IMR-90 (cell line): ENCODE data around the gene CASP7. TPM values are rescaled to one million over a fixed set of nuclear protein-coding genes. Genes with fewer than 3 reads are reported as not detected.

Source experiments
- ATAC-seq: fragments of 200-7000 bp; cut with Tn5 transposase; 2 replicates; pipeline ENCODE4 v1.9.1; 2020; ENCODE audit warnings: low read depth, mild to moderate bottlenecking, moderate library complexity
- BruUV-seq: library from RNA; stranded (reverse); fragments of 400-500 nt; replicated peaks from 2 replicates; lab custom pipeline; 2021; lab: Mats Ljungman, UMichigan
- CTCF ChIA-PET: fragments of 300-600 bp; formaldehyde crosslinking; extraction: SDS; loops from one replicate; lab custom pipeline; 2021; ENCODE audit warnings: antibody characterized with exemption; lab: Yijun Ruan, JAX
- POLR2A ChIA-PET: fragments of 300-600 bp; sonication (Branson Sonifier 250); formaldehyde crosslinking; loops from one replicate; lab custom pipeline; 2022; ENCODE audit warnings: antibody characterized with exemption; ENCODE audit not compliant: unreplicated experiment; lab: Charles Lee
- DNase-seq: peaks from one replicate; pipeline ENCODE4 v3.0.0; 2013
- H2AFZ ChIP-seq: replicated peaks from 2 replicates; pipeline ENCODE3; 2013; ENCODE audit warnings: low read length, mild to moderate bottlenecking; ENCODE audit not compliant: poor library complexity
- H2AK5ac ChIP-seq: 2 replicates; pipeline ENCODE4 v1.6.1; 2013; ENCODE audit warnings: low read depth, low read length, inconsistent platforms
- H2AK9ac ChIP-seq: replicated peaks from 2 replicates; pipeline ENCODE3; 2013; ENCODE audit warnings: mild to moderate bottlenecking, low read depth, low read length, moderate library complexity; ENCODE audit not compliant: poor library complexity
- H2BK120ac ChIP-seq: 2 replicates; pipeline ENCODE4 v1.6.1; 2013; ENCODE audit warnings: low read depth, low read length, inconsistent platforms
- H2BK15ac ChIP-seq: 3 replicates; pipeline ENCODE4 v1.6.1; 2013; ENCODE audit warnings: low read depth, low read length, inconsistent platforms
- H2BK20ac ChIP-seq: 2 replicates; pipeline ENCODE4 v1.6.1; 2013; ENCODE audit warnings: low read depth, mild to moderate bottlenecking, inconsistent platforms, low read length, moderate library complexity
- H2BK5ac ChIP-seq: 2 replicates; pipeline ENCODE4 v1.6.1; 2013; ENCODE audit warnings: mild to moderate bottlenecking, low read depth, low read length, inconsistent platforms; ENCODE audit not compliant: poor library complexity, severe bottlenecking
- H3K14ac ChIP-seq: replicated peaks from 2 replicates; pipeline ENCODE4 v1.6.1; 2013; ENCODE audit warnings: low read depth, low read length, inconsistent platforms
- H3K18ac ChIP-seq: 2 replicates; pipeline ENCODE4 v1.6.1; 2013; ENCODE audit warnings: low read depth, low read length, control low read depth
- H3K23ac ChIP-seq: 2 replicates; pipeline ENCODE4 v1.6.1; 2013; ENCODE audit warnings: low read depth, low read length, inconsistent platforms
- H3K27ac ChIP-seq: 2 replicates; pipeline ENCODE4 v1.5.1; 2013; ENCODE audit warnings: mild to moderate bottlenecking, control low read depth, low read length; ENCODE audit not compliant: insufficient read depth
- H3K27me3 ChIP-seq: 2 replicates; pipeline ENCODE4 v1.6.1; 2013; ENCODE audit warnings: low read length; ENCODE audit not compliant: control insufficient read depth, insufficient read depth
- H3K36me3 ChIP-seq: 2 replicates; pipeline ENCODE4 v1.6.1; 2013; ENCODE audit warnings: low read length, mixed read lengths; ENCODE audit not compliant: control insufficient read depth, insufficient read depth
- H3K4ac ChIP-seq: 2 replicates; pipeline ENCODE4 v1.6.1; 2013; ENCODE audit warnings: low read depth, low read length, inconsistent platforms
- H3K4me1 ChIP-seq: 2 replicates; pipeline ENCODE4 v1.6.1; 2013; ENCODE audit warnings: low read length, mixed read lengths; ENCODE audit not compliant: control insufficient read depth, insufficient read depth
- H3K4me2 ChIP-seq: 2 replicates; pipeline ENCODE4 v1.6.1; 2013; ENCODE audit warnings: low read depth, mild to moderate bottlenecking, control low read depth, low read length, moderate library complexity
- H3K4me3 ChIP-seq: 2 replicates; pipeline ENCODE4 v1.5.1; 2013; ENCODE audit warnings: low read depth, mild to moderate bottlenecking, control low read depth, low read length, moderate library complexity; ENCODE audit not compliant: insufficient read depth
- H3K56ac ChIP-seq: 2 replicates; pipeline ENCODE4 v1.6.1; 2013; ENCODE audit warnings: low read length, inconsistent platforms; ENCODE audit not compliant: insufficient read depth; ENCODE audit errors: extremely low read depth
- H3K79me1 ChIP-seq, 2 experiments: 2 replicates each; pipeline ENCODE4 v1.6.1; 2013; ENCODE audit warnings: low read length in 2 of 2, inconsistent platforms in 1 of 2, low read depth in 1 of 2
- H3K9ac ChIP-seq: 2 replicates; pipeline ENCODE4 v1.6.1; 2013; ENCODE audit warnings: low read depth, low read length, control low read depth
- H3K9me1 ChIP-seq: 2 replicates; pipeline ENCODE4 v1.6.1; 2013; ENCODE audit warnings: low read length, inconsistent platforms; ENCODE audit not compliant: insufficient read depth
- H3K9me3 ChIP-seq: 2 replicates; pipeline ENCODE4 v1.6.1; 2013; ENCODE audit warnings: low read length; ENCODE audit not compliant: control insufficient read depth, insufficient read depth
- H4K20me1 ChIP-seq: 2 replicates; pipeline ENCODE4 v1.6.1; 2013; ENCODE audit warnings: low read length, inconsistent platforms; ENCODE audit not compliant: insufficient read depth
- H4K5ac ChIP-seq: 2 replicates; pipeline ENCODE4 v1.6.1; 2013; ENCODE audit warnings: mild to moderate bottlenecking, low read depth, low read length, control low read depth
- H4K8ac ChIP-seq, 2 experiments: 2 replicates each; pipeline ENCODE4 v1.6.1; 2013; ENCODE audit warnings: low read depth in 2 of 2, low read length in 2 of 2, control low read depth in 1 of 2, inconsistent platforms in 1 of 2
- H4K91ac ChIP-seq: 2 replicates; pipeline ENCODE4 v1.6.1; 2013; ENCODE audit warnings: low read depth, low read length, inconsistent platforms; ENCODE audit not compliant: insufficient read depth
- CEBPB ChIP-seq: IDR thresholded peaks from 2 replicates; pipeline ENCODE4 v1.6.1; 2012; ENCODE audit warnings: low read depth, low read length, improper control_type of control experiment
- WGBS, 2 experiments: methylation state at CpG; one replicate each; pipeline versions ENCODE4 v1.1.5 to v1.1.7; 2013; ENCODE audit warnings: missing lambda C conversion rate in 2 of 2; ENCODE audit not compliant: insufficient read length in 1 of 2; ENCODE audit errors: extremely low coverage in 2 of 2; 5-methylcytosine and 5-hydroxymethylcytosine counted together
- dilution Hi-C: fragments of 300-500 bp; cut with HindIII; formaldehyde crosslinking; loops from one replicate; pipeline ENCODE4 v1.14.3; 2018; ENCODE audit warnings: low sequenced_read_pairs; ENCODE audit not compliant: unreplicated experiment
- in situ Hi-C: fragments of 300-500 bp; cut with MboI; formaldehyde crosslinking; loops from 3 replicates; pipeline ENCODE4 v1.14.3; 2019; ENCODE audit warnings: low sequenced_read_pairs, inconsistent platforms, mixed read lengths
- intact Hi-C: fragments of 100-400 bp; cut with micrococcal nuclease; formaldehyde crosslinking; loops from 2 replicates; pipeline ENCODE4 v1.10.0; 2022
- polyA plus RNA-seq, 3 experiments: library from polyadenylated mRNA; depleted of rRNA; stranded (reverse); fragments of >200 nt; gene quantifications; 2 replicates each; pipeline ENCODE4 v1.2.3, GENCODE V29; 2012; ENCODE audit warnings: low replicate concordance in 1 of 3
- total RNA-seq: library from RNA; depleted of rRNA; stranded (reverse); fragments of >200 nt; gene quantifications from 2 replicates; pipeline ENCODE4 v1.2.3, GENCODE V29; 2012
- TF ChIP-seq, protein P1 (sequence below): fragments of 150-350 bp; IDR thresholded peaks from 2 replicates; pipeline ENCODE4 v1.6.1; 2017; ENCODE audit warnings: mild to moderate bottlenecking, antibody characterized with exemption, low read length, low read depth

Gene CASP7
- total and polyA plus RNA-seq, 2 of the 4 experiments (the other 2 are of a cell fraction) = 15.1 to 16.7 TPM

DNA sequence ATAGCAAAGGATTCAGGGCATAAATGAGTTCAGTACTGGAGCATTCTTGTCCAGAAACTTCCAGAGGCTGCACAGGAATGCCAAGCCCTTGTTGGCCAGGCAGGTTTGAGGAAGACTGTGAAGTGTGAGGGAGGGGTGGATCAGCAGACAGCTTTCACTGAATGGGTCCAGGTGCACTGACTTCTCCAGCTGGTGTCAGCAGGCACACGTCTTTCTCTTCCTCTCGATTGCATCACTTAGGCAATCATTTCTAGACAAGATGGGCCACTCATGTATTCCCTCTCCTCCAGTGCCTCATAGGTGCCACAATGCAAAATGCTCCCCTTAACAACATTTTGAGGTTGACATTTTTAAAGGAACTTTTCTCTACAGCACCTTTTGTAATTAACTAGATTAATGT, 56.2 kb downstream of the CASP7 start:
- Histone ChIP-seq H4K5ac (no peak overlapping the region), H2BK5ac (no peak overlapping the region), H4K20me1 (no peaks in the 10 kb centered on the region), H3K4ac (no peak overlapping the region), H2BK120ac (no peak overlapping the region), H3K9me1 (no peaks in the 10 kb centered on the region), H3K18ac (no peak overlapping the region), H2AK5ac (no peak overlapping the region), H2AK9ac (no peak overlapping the region), H3K14ac (no peak overlapping the region), H2BK15ac (no peak overlapping the region), H3K23ac (no peak overlapping the region), H3K36me3 (no peaks in the 10 kb centered on the region), H3K9ac (no peak overlapping the region), H3K27ac (no peak overlapping the region), H3K4me2 (no peak overlapping the region), H4K91ac (no peak overlapping the region), H3K79me1 (no peaks in the 10 kb centered on the region), H4K8ac (no peak overlapping the region), H3K27me3 (peaks cover 1% of the 10 kb centered on the region; the same call in 1 of the 2 replicates), H2AFZ (no peak overlapping the region), H3K9me3 (no peaks in the 10 kb centered on the region), H3K56ac (no peak overlapping the region), H2BK20ac (no peak overlapping the region), H3K4me1 (no peaks in the 10 kb centered on the region), H3K4me3 (no peak overlapping the region)
- no peak for DNase-seq
- ATAC-seq = no peak
- dilution Hi-C loops = no loop called here
- CTCF ChIA-PET = interaction anchor here (0.6 kb wide), 1 partner anchor 1393 kb away, joined by 5 read pairs; no protein-coding TSS in a partner anchor
- in situ Hi-C loops = no loop called here
- TF ChIP-seq, protein P1, sequence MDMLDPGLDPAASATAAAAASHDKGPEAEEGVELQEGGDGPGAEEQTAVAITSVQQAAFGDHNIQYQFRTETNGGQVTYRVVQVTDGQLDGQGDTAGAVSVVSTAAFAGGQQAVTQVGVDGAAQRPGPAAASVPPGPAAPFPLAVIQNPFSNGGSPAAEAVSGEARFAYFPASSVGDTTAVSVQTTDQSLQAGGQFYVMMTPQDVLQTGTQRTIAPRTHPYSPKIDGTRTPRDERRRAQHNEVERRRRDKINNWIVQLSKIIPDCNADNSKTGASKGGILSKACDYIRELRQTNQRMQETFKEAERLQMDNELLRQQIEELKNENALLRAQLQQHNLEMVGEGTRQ = no peak
- peak; percentile 57 for TF ChIP-seq CEBPB
- intact Hi-C loops = no loop called here
- BruUV-seq = no TSS peak
- POLR2A ChIA-PET = no interaction called here
- no CpG with 5 or more reads among the region's 2 CpGs for WGBS, 2 experiments
